Subcutaneous adipose tissue (tissue), 4 donors: ENCODE results near the gene FGF12. TPM values are rescaled to one million over a fixed set of nuclear protein-coding genes. Genes with fewer than 3 reads are reported as not detected.

Experiments
- CTCF ChIP-seq: fragments of 450-650 bp; IDR thresholded peaks from one replicate; pipeline ENCODE4 v1.5.1; 2016; ENCODE audit warnings: low read depth, mild to moderate bottlenecking, control low read depth, antibody characterized with exemption, moderate library complexity
- total RNA-seq, 4 donors: library from RNA; depleted of rRNA; stranded (reverse); fragments of >200 nt; gene quantifications; one replicate each; pipeline ENCODE4 v1.1.0, GENCODE V29; 2016

The FGF12 gene
- total RNA-seq, 4 donors from 2014 or later, result 1.1 to 12.1 (median 4.5) TPM

DNA sequence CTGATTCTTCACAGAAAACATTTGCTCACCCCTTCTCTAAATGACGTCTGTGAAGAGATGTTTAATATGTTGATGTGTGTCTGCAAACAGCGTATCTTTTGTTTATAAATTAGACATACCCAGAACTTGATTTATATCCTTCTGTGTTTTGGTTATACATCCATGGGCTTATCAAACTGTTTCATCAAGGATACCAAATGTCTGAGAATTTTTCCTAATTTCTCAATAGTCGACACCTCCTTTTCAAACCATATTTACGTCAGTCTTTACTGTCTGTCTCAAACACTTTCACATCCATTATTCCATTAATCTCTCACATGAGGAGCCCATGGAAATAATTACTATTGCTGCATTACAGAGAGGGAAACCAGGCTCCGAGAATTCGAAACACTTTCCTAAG, 85.4 kb downstream of the FGF12 start:
- TF ChIP-seq CTCF, result no peak

DNA sequence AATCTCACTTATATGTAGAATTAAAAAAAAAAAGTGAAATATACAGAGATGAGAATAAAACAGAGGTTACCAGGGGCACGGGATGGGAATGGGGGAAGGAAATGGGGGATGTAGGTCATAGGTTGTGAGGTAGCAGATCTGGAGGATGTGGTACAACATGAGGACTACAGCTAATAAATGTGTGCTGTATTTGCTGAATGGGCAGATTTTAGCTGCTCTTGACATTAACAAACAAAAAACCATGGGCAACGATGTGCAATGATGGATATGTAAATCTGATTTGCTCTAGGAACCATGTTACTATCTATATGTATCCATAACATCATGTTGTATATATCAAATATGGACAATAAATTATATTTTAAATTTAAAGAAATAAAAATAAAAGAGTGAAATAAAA, 87.4 kb downstream of the FGF12 start:
- TF ChIP-seq CTCF, result no peak

- TF ChIP-seq CTCF, result no peak
These were observed 89.5 kb downstream of the FGF12 start for GRCh38 chr3:192637803-192638202.

DNA sequence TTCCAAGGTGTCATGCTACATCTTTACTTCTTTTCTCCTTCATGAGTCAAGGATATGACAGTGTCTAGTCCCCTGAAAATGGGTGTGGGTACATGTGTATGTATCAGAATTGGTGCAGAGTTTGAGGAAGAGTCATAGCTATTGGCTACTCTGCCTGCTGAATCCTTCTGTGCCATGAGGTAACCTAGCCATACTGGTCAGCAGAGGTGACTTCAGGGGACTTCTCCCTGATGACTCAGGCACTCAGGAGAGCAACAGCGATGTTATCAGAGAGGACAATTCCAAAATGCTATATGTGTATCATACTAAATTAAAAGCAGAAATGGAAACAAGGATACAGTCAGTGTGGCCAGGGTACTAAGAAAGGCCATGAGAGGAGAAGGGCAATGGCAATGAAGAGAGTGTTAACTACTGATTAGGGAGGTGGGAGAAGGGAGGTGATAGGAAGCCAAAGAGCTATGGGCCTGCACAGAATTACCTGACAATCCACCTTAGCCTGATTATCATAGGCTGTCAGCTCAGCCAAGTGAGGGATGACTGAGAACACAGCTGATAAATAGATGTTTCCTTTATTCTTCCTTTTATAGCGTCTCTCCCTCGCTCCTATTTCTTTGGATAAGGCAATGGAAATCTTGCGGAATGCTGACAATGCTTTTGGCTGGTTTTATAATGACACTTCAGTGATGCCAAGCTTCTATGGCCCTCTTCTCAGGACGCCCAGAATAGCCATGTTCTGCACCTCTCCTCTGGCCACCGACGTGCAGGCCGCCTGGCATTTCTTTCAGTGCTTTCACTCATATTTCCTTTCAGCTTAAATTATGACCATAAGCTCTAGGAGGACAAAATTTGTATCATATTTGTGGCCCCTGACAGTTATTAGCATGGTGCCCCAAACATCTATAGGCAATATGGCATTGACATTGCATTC, 90.6 kb downstream of the FGF12 start:
- no peak for TF ChIP-seq CTCF

DNA sequence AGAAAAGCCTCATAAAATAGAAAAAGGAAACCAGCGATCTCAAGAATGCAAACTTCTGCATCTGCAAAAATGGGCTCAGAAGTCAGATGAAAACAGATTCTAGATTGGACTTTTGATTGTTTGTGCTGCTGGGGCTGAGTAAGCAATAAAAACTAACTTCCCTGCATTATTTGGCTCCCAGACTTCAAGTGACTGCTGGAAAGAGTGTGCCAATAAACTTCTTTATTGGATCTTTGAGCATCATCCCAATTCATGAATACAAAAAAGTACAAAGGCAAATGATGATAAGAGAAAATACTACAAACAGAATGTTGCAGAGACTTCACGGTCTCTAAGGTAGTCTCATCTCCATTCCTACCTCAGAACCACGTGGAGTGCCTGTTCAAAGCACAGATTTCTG, 97.9 kb downstream of the FGF12 start:
- no peak for TF ChIP-seq CTCF

GRCh38 chr3:192621909-192622308, 105.4 kb downstream of the FGF12 start:
- TF ChIP-seq CTCF, result no peak

GRCh38 chr3:192620275-192620674, 107.1 kb downstream of the FGF12 start:
- TF ChIP-seq CTCF, result no peak
